GM21360 (cell line): ENCODE results near the gene CTNND2.

Experiments used
- ATAC-seq: cut with Tn5 transposase; IDR thresholded peaks from one replicate; pipeline ENCODE4 v1.9.1; 2021; ENCODE audit warnings: mild to moderate bottlenecking, moderate library complexity; ENCODE audit not compliant: unreplicated experiment

CTNND2 gene

GRCh38 chr5:10977011-10977410 lies 927.2 kb downstream of the CTNND2 start:
- no peak for ATAC-seq

- ATAC-seq: no peak
These were observed 928.3 kb downstream of the CTNND2 start for GRCh38 chr5:10975945-10976344.

GRCh38 chr5:10974850-10975249 lies 929.4 kb downstream of the CTNND2 start:
- no peak for ATAC-seq

- no peak for ATAC-seq
These were observed 930.9 kb downstream of the CTNND2 start for GRCh38 chr5:10973316-10973715.

GRCh38 chr5:10969684-10970180 lies 934.5 kb downstream of the CTNND2 start:
- ATAC-seq: no peak

- ATAC-seq: no peak
These were observed 939.4 kb downstream of the CTNND2 start for GRCh38 chr5:10964806-10965205.

GRCh38 chr5:10958728-10959127 lies 945.5 kb downstream of the CTNND2 start:
- no peak for ATAC-seq

GRCh38 chr5:10949856-10950630 lies 954.2 kb downstream of the CTNND2 start:
- no peak for ATAC-seq

- ATAC-seq: no peak
These were observed 958.2 kb downstream of the CTNND2 start for GRCh38 chr5:10946050-10946449.

GRCh38 chr5:10941900-10942299 lies 962.3 kb downstream of the CTNND2 start:
- no peak for ATAC-seq

GRCh38 chr5:10936081-10936855 lies 968.0 kb downstream of the CTNND2 start:
- no peak for ATAC-seq

GRCh38 chr5:10935536-10935935 lies 968.7 kb downstream of the CTNND2 start:
- no peak for ATAC-seq

- no peak for ATAC-seq
These were observed 969.4 kb downstream of the CTNND2 start for GRCh38 chr5:10934783-10935355.

- no peak for ATAC-seq
These were observed 971.1 kb downstream of the CTNND2 start for GRCh38 chr5:10933121-10933520.

- ATAC-seq: no peak
These were observed 971.8 kb downstream of the CTNND2 start for GRCh38 chr5:10932426-10932825.

GRCh38 chr5:10927608-10928007 lies 976.6 kb downstream of the CTNND2 start:
- ATAC-seq: no peak

GRCh38 chr5:10923310-10923709 lies 980.9 kb downstream of the CTNND2 start:
- ATAC-seq: no peak
